Activated CD8-positive, alpha-beta T cell treated with anti-CD3 and anti-CD28 coated beads, Interleukin-2, amount 10 ng/mL, durations not matched to agents 7 days and 5 days (primary cell): Measurements from ENCODE around the gene SLC29A3. TPM values are rescaled to one million over a fixed set of nuclear protein-coding genes. Genes with fewer than 3 reads are reported as not detected.

Experiments
- ATAC-seq: fragments of 150-1000 bp; cut with Tn5 transposase; one replicate; pipeline ENCODE4 v1.10.0; 2021; ENCODE audit warnings: moderate library complexity
- CTCF ChIA-PET: fragments of 350-600 bp; sonication (Branson Sonifier 250); formaldehyde crosslinking; loops from one replicate; lab custom pipeline; 2021; ENCODE audit warnings: antibody characterized with exemption; lab: Charles Lee
- POLR2A ChIA-PET: fragments of 350-600 bp; sonication (Branson Sonifier 250); formaldehyde crosslinking; loops from one replicate; lab custom pipeline; 2021; ENCODE audit warnings: antibody characterized with exemption; lab: Charles Lee
- DNase-seq: peaks from one replicate; pipeline ENCODE4 v3.0.0-alpha.2; 2020
- H3K27ac Mint-ChIP-seq: one replicate; pipeline ENCODE4 v1.8.0; 2021; ENCODE audit warnings: mild to moderate bottlenecking, mixed read lengths
- H3K27me3 Mint-ChIP-seq: one replicate; pipeline ENCODE4 v1.8.0; 2021; ENCODE audit warnings: low read depth, mixed read lengths
- H3K36me3 Mint-ChIP-seq: one replicate; pipeline ENCODE4 v1.8.0; 2021; ENCODE audit warnings: low read depth, mixed read lengths
- H3K4me1 Mint-ChIP-seq: one replicate; pipeline ENCODE4 v1.8.0; 2021; ENCODE audit warnings: low read depth, mixed read lengths
- H3K4me3 Mint-ChIP-seq: one replicate; pipeline ENCODE4 v1.8.0; 2021; ENCODE audit warnings: mild to moderate bottlenecking, mixed read lengths
- H3K9me3 Mint-ChIP-seq: one replicate; pipeline ENCODE4 v1.8.0; 2022; ENCODE audit warnings: mixed read lengths; ENCODE audit not compliant: insufficient read depth
- total RNA-seq, 2 experiments: library from RNA; stranded (reverse); gene quantifications; one replicate each; pipeline ENCODE4 v1.2.3, GENCODE V29; 2021

Gene SLC29A3
- total RNA-seq, 2 experiments from 2014 or later: 3.0 to 3.4 TPM

- POLR2A ChIA-PET: no interaction called here
- H3K4me1 Mint-ChIP-seq: no peaks in the 10 kb centered on the region
- H3K27me3 Mint-ChIP-seq: no peaks in the 10 kb centered on the region
- ATAC-seq (no peak), DNase-seq (no peak)
- no peak overlapping the region for H3K27ac Mint-ChIP-seq
- no peaks in the 10 kb centered on the region for H3K36me3 Mint-ChIP-seq
- no peak overlapping the region for H3K4me3 Mint-ChIP-seq
- no peaks in the 10 kb centered on the region for H3K9me3 Mint-ChIP-seq
- CTCF ChIA-PET: no interaction called here
These were observed 14.1 kb upstream of the SLC29A3 start for GRCh38 chr10:71304914-71305313.

GRCh38 chr10:71306979-71307378, 12.1 kb upstream of the SLC29A3 start:
- Mint-ChIP-seq H3K36me3 (no peaks in the 10 kb centered on the region), H3K9me3 (no peaks in the 10 kb centered on the region), H3K4me3 (no peak overlapping the region), H3K27me3 (peaks cover 5% of the 10 kb centered on the region), H3K27ac (no peak overlapping the region), H3K4me1 (no peaks in the 10 kb centered on the region)
- ChIA-PET POLR2A (no interaction called here), CTCF (no interaction called here)
- ATAC-seq (no peak), DNase-seq (no peak)

DNA sequence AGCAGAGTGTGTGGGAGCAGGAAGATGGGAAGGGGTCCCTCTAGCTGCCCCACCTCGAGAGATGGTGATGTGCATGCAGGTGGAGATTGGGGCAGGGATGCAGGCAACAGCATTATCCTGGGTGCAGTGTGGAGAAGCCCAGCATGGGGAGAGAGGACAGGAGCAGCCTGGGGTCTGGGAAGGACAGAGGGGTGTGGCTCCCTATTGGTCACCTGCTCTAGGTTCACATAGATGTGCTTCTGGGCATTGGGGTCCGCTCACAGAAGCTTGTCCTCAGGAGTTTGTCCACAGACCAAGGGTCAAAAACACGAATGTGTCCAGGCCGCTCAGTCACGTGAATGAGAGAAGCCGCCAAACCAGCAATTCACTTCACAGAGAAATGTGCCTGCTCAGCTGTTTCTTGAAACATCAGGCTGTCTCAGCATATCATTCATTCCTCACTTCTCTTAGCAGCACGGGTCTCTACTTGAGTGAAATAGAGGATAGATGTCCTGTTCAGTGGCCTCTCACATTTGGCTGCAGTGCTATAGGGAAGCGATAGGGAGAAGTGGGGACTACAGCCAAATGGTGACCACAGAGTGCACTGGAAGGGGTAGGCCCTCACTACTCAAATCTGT, 11.5 kb upstream of the SLC29A3 start:
- DNase-seq (no peak), ATAC-seq (no peak)
- Mint-ChIP-seq H3K4me3 (no peak overlapping the region), H3K4me1 (no peaks in the 10 kb centered on the region), H3K9me3 (no peaks in the 10 kb centered on the region), H3K36me3 (no peaks in the 10 kb centered on the region), H3K27me3 (peaks cover 5% of the 10 kb centered on the region), H3K27ac (no peak overlapping the region)
- CTCF ChIA-PET: interaction anchor here (1.5 kb wide), 1 partner anchor 262 kb away, joined by 5 read pairs; no protein-coding TSS in a partner anchor
- POLR2A ChIA-PET: no interaction called here

- ATAC-seq (no peak), DNase-seq (no peak)
- ChIA-PET CTCF (interaction anchor here (1.5 kb wide), 1 partner anchor 262 kb away, joined by 5 read pairs; no protein-coding TSS in a partner anchor), POLR2A (no interaction called here)
- H3K9me3 Mint-ChIP-seq: no peaks in the 10 kb centered on the region
- peaks cover 5% of the 10 kb centered on the region for H3K27me3 Mint-ChIP-seq
- no peak overlapping the region for H3K27ac Mint-ChIP-seq
- H3K36me3 Mint-ChIP-seq: no peaks in the 10 kb centered on the region
- no peaks in the 10 kb centered on the region for H3K4me1 Mint-ChIP-seq
- H3K4me3 Mint-ChIP-seq: no peak overlapping the region
These were observed 10.8 kb upstream of the SLC29A3 start for GRCh38 chr10:71308244-71308643.

- H3K4me1 Mint-ChIP-seq: no peaks in the 10 kb centered on the region
- no peak for ATAC-seq
- H3K27ac Mint-ChIP-seq: no peak overlapping the region
- H3K9me3 Mint-ChIP-seq: no peaks in the 10 kb centered on the region
- H3K36me3 Mint-ChIP-seq: no peaks in the 10 kb centered on the region
- ChIA-PET CTCF (interaction anchor here (1.0 to 1.5 kb wide), 3 partner anchors 24 to 261 kb away, joined by 3 to 5 read pairs (median 3); no protein-coding TSS in a partner anchor), POLR2A (no interaction called here)
- DNase-seq: no peak
- H3K4me3 Mint-ChIP-seq: no peak overlapping the region
- H3K27me3 Mint-ChIP-seq: peaks cover 5% of the 10 kb centered on the region
These were observed 10.1 kb upstream of the SLC29A3 start for GRCh38 chr10:71308985-71309384.

GRCh38 chr10:71309919-71310318, 9.1 kb upstream of the SLC29A3 start:
- Mint-ChIP-seq H3K9me3 (no peaks in the 10 kb centered on the region), H3K27me3 (peaks cover 5% of the 10 kb centered on the region), H3K36me3 (no peaks in the 10 kb centered on the region), H3K4me1 (no peaks in the 10 kb centered on the region), H3K4me3 (no peak overlapping the region), H3K27ac (no peak overlapping the region)
- CTCF ChIA-PET: interaction anchor here (1.4 kb wide), 1 partner anchor 25 kb away, joined by 3 read pairs; no protein-coding TSS in a partner anchor
- ATAC-seq: no peak
- DNase-seq: no peak
- POLR2A ChIA-PET: no interaction called here

- Mint-ChIP-seq H3K4me3 (no peak overlapping the region), H3K27me3 (peaks cover 8% of the 10 kb centered on the region), H3K9me3 (no peaks in the 10 kb centered on the region), H3K36me3 (no peaks in the 10 kb centered on the region), H3K27ac (no peak overlapping the region), H3K4me1 (peaks cover 12% of the 10 kb centered on the region)
- ChIA-PET POLR2A (no interaction called here), CTCF (interaction anchor here (1.0 to 7.9 kb wide), 3 partner anchors 18 to 386 kb away, joined by 3 to 72 read pairs (median 3); no protein-coding TSS in a partner anchor)
- ATAC-seq (no peak), DNase-seq (no peak)
These were observed 6.8 kb upstream of the SLC29A3 start for GRCh38 chr10:71312220-71312619.

- H3K27ac Mint-ChIP-seq: no peak overlapping the region
- DNase-seq (no peak), ATAC-seq (no peak)
- CTCF ChIA-PET: interaction anchor here (0.6 to 7.9 kb wide), 12 partner anchors 14 to 461 kb away, joined by 3 to 72 read pairs (median 3); no protein-coding TSS in a partner anchor
- H3K36me3 Mint-ChIP-seq: no peaks in the 10 kb centered on the region
- peaks cover 14% of the 10 kb centered on the region for H3K4me1 Mint-ChIP-seq
- no peaks in the 10 kb centered on the region for H3K9me3 Mint-ChIP-seq
- no peak overlapping the region for H3K4me3 Mint-ChIP-seq
- POLR2A ChIA-PET: no interaction called here
- H3K27me3 Mint-ChIP-seq: peaks cover 8% of the 10 kb centered on the region
These were observed 6.0 kb upstream of the SLC29A3 start for GRCh38 chr10:71312811-71313789.

- no peaks in the 10 kb centered on the region for H3K36me3 Mint-ChIP-seq
- no peak overlapping the region for H3K27ac Mint-ChIP-seq
- H3K27me3 Mint-ChIP-seq: peaks cover 8% of the 10 kb centered on the region
- H3K9me3 Mint-ChIP-seq: no peaks in the 10 kb centered on the region
- DNase-seq (peak; percentile 58), ATAC-seq (peak; percentile 23)
- H3K4me1 Mint-ChIP-seq: peaks cover 19% of the 10 kb centered on the region
- POLR2A ChIA-PET: no interaction called here
- CTCF ChIA-PET: interaction anchor here (0.7 to 7.9 kb wide), 14 partner anchors 12 to 460 kb away, joined by 3 to 72 read pairs (median 4); no protein-coding TSS in a partner anchor
- H3K4me3 Mint-ChIP-seq: no peak overlapping the region
These were observed 4.9 kb upstream of the SLC29A3 start for GRCh38 chr10:71314028-71314693.

- ATAC-seq (no peak), DNase-seq (no peak)
- no peak overlapping the region for H3K4me3 Mint-ChIP-seq
- peaks cover 23% of the 10 kb centered on the region for H3K4me1 Mint-ChIP-seq
- H3K27me3 Mint-ChIP-seq: peaks cover 8% of the 10 kb centered on the region
- H3K27ac Mint-ChIP-seq: no peak overlapping the region
- no peaks in the 10 kb centered on the region for H3K36me3 Mint-ChIP-seq
- ChIA-PET CTCF (interaction anchor here (0.6 to 7.9 kb wide), 12 partner anchors 12 to 397 kb away, joined by 3 to 72 read pairs (median 4); no protein-coding TSS in a partner anchor), POLR2A (interaction anchor here (1.5 kb wide), 1 partner anchor 62 kb away, joined by 4 read pairs; no protein-coding TSS in a partner anchor)
- H3K9me3 Mint-ChIP-seq: no peaks in the 10 kb centered on the region
These were observed 4.3 kb upstream of the SLC29A3 start for GRCh38 chr10:71314694-71315225.
